GM18505 (cell line): ENCODE measurements around the gene PRLH.

Experiments
- ATAC-seq: cut with Tn5 transposase; IDR thresholded peaks from one replicate; pipeline ENCODE4 v1.9.1; 2021; ENCODE audit not compliant: unreplicated experiment
- POLR2A ChIP-seq: IDR thresholded peaks from 4 replicates; pipeline ENCODE4 v1.6.1; 2011; ENCODE audit warnings: borderline replicate concordance; ENCODE audit not compliant: insufficient read depth, insufficient read length; ENCODE audit errors: extremely low read depth

Gene PRLH

GRCh38 chr2:237566401-237567235 lies at the start of gene PRLH:
PRLH (plus strand) TSS chr2:237566574; CDS start chr2:237566574, 0 bp downstream.
- no peak for ATAC-seq
- no peak for TF ChIP-seq POLR2A

DNA sequence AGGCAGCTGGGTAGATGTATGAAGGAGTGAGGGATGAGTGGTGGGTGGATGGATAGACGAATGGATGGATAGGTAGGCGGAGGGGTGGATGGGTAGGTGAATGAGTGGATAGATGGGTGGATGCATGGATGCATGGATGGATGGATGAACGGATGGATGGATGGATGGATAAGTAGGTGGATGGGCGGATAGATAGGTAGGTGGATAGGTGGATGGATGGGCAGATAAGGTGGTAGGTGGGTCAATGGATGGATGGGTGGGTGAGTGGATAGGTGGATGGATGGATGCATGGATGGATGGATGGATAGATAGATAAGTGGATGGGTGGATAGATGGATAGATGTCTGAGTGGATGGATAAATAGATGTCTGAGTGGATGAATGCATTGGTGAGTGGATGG lies 49.2 kb upstream of the PRLH start:
- no peak for TF ChIP-seq POLR2A
- ATAC-seq = no peak

GRCh38 chr2:237517990-237518389 lies 48.4 kb upstream of the PRLH start:
- no peak for ATAC-seq
- TF ChIP-seq POLR2A = no peak

DNA sequence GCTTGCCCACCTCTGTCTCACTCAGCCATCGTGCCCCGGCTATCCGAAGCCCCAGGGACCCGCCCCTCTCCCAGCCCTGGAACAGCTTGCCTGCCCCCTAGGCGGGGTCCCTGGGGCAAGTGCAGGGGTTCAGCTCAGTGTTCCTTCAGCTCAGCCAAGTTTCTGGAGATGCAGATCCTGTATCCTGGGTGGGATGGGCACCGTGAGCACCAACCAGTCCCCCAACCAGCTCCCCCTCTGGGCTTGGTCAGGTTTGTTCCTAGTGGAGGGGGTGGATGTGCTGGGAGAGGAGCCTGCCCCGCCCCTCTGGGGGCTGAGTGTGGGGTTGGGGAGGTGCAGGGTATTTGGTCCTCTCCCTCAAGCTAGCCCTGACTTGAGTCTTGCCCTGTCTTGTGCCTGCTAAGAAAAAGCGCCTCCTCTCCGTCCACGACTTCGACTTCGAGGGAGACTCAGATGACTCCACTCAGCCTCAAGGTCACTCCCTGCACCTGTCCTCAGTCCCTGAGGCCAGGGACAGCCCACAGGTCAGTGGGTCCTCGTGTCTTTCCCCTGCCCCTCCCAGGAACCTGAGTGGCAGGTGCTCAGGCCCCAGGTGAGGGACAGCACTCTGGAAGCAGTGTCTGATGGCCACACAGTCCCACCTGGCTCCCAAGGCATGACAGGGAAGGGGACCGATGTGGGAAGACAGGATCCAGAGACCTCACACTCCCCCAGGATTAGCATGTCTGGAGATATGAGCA lies 46.7 kb upstream of the PRLH start:
- TF ChIP-seq POLR2A = no peak
- no peak for ATAC-seq

GRCh38 chr2:237520290-237520689 lies 46.1 kb upstream of the PRLH start:
- ATAC-seq = no peak
- TF ChIP-seq POLR2A = no peak

DNA sequence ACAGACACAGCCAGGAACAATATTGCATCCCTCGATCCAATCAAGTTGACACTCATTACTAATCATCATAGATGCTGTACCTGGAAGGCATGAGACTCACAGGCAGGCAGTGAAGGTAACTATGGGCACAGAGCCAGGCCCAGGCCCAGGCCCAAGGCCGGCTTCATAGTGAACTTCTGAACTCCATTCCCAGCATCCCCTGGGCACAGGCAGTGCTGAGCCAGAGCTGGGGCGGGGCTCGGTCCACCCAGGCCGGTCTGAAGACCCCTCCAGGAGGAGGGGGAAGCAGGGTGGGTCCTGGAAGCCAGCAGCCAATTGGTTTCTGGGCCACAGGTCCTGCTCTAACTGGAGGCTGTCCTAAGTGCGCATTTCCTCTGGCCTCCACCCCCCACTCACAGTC lies 41.7 kb upstream of the PRLH start:
- no peak for ATAC-seq
- TF ChIP-seq POLR2A = no peak

- no peak for TF ChIP-seq POLR2A
- ATAC-seq = no peak
Observed at GRCh38 chr2:237525559-237526157, 40.7 kb upstream of the PRLH start.

DNA sequence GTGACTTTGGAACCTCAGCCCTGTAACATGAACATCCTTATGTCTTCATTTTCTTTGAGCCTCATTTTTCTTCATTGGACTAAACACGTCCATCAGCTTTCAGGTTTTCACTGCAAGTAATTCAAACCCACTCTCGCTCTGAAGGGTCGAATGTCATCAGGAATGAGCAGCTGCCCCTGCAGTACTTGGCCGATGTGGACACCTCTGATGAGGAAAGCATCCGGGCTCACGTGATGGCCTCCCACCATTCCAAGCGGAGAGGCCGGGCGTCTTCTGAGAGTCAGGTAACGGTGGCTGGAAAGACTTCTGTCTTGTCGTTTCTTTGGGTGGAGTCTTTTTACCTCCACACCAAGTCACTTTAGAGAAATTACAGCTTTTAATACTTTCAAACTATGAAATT lies 39.1 kb upstream of the PRLH start:
- TF ChIP-seq POLR2A = no peak
- no peak for ATAC-seq

- TF ChIP-seq POLR2A = no peak
- ATAC-seq = no peak
Observed at GRCh38 chr2:237527766-237528165, 38.6 kb upstream of the PRLH start.

DNA sequence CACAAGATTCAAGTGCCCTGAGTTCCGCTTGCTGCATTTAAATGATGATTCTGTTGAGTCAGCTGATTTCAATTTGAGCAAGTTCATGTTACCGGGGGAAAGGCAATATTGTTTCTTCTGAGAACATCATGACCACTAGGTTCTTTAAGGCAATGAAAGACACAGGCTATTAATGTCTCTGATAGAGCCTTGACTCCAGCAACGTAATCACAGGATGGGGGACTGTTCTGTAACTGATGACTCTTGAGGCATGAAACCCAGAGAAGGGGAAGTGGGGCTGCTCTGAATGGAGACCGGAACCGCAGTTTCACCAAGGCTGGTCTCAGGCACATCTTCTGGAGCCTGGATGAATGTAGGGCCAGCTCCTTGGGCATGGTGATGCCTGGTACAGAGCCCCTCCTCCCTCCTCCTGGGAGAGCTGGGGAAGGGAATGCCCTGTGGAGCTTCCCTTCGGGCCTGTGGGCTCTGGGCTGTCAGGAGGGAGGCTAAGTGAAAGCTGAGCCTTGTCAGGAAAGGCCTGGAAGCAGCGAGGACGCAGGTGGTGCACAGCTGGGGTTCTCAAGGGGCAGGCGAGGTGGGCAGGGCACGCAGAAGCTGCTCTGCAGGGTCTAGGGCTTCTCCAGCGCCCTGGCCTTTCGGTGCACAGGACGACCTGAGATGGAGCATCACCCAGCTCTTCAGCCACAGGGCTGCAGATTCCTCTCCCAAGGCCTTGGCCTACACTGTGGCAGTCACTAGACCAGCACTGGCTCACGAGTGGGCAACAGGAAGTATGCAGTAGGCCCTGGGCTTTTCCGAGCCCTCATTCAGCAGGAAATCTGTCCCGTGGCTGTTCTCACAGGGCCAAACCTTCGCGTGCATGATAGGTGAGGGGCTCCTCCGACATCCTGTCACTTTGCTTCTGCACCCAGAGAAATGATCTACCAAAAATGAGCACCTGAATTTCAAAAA lies 36.6 kb upstream of the PRLH start:
- peak; percentile 72 for ATAC-seq
- no peak for TF ChIP-seq POLR2A

DNA sequence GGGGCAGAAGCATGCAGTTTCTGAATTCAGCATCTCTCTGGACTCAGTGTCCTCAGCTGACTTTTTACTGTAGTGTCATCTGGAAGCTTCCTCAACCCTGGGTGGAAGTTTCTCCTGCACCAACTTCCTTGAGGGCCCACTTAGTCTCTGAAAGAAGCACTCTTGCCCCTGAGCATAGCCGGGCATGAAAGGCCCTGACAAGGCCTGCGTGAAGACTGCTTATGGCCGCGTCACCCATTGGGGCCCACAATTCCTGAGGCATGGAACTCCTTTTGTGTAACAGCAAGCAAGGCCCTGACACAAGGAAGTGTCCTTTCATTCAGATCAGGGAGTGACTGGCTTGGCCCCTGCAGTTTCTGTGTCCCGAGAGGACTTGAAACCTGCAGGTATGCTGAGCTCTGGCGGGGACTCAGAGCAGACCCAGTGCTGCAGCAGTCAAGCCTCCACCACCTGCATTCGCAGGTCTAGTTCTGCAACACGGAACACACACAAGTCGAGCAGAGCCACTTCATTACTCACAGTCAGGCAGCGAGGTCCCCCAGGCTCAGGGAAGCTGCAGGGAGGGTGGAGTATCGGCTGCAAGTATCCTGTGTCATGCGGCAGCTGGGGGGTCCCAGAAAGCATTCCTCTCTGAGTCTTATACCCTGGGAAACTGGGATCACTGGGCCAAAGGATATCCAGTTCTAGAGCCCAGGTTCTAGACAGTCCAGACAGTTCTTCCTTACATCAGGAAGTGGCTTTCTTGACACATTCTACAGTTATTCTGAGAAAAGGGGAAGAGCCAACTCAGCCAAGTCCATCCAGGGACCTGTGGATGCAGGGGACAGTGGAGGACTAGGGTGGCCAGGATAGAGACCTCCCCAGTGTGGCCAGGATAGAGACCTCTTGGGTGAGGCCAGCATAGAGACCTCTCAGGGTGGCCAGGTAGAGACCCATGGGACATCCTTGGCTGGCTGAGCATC lies 35.6 kb upstream of the PRLH start:
- no peak for TF ChIP-seq POLR2A
- no peak for ATAC-seq

DNA sequence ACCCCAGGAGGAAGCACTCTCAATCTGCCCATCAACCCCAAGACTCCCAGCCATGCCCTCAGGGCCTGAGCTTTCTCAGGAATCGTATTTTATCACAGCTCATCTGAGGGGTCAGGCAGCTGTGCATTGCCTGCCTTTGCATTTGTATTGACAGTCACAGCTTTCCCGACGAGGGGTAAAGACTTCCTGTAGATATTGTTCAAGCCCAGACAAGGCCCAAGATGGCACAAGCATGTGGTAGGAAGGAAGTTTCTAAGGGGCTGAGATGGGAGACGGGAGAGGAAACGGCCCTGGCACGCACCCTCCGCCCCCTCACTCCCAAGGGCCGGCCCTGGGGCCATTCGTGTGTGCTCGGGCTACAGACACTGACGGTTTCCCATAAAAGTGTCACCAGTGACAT lies 34.2 kb upstream of the PRLH start:
- no peak for ATAC-seq
- TF ChIP-seq POLR2A = no peak
